NAMALWA (cell line): ENCODE results near the gene MICAL2.

ENCODE experiments used
- DNase-seq: peaks from one replicate; pipeline ENCODE4 v3.0.0-alpha.2; 2015; ENCODE audit warnings: low spot score

Gene MICAL2

DNA sequence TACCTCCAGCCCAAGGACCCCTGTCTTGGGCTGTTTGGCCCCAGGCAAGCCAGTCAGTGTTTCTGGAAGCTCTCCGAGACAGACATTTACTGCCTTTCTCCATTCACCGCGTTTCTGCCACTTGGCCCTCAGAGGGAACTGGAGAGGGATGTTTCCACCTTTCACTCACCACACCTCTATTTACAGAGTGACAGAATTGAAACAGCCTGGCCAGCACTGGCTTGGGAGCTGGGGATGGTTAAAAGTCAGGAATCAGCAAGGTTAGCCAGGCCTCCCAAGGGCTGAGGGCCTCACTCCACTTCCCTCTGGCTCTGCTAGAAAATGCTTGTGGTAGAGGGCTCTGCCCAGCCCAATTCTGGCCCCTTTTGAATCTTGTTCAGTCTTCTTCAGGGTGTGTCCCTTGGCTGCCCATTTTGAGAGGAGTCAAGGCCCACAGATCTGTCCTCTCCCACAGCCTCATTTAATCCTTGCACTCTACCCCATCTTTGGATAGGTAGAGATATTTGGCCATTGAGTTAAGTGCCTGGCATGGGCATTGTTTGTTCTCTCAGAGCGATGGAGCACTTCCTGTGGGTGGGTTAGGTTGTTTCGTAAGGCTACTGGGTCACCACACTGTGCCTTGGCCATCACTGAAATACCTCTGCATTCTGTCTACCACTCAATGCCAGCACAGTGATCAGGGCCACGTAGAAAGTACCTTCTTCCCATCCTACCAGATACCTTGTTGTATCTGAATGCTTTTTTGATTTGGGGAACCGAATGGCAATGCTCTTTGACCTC lies 119.2 kb downstream of the MICAL2 start:
- no peak for DNase-seq

DNA sequence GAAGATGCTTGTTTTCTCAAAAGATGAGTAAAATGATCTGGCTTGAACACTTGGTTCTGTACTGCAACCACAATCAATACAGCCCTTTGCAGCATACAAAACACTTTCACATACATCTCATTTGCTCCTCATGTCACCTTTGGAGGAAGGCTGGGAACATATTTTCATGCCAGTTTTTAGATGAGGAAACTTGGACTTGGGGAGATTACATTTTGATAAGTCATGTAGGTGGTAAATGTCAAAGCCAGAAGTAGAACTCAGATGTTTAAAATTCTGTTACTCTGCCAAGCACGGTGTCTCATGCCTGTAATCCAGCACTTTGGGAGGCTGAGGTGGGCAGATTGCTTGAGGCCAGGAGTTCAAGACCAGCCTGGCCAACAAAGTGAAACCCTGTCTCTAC lies 121.8 kb downstream of the MICAL2 start:
- no peak for DNase-seq

DNA sequence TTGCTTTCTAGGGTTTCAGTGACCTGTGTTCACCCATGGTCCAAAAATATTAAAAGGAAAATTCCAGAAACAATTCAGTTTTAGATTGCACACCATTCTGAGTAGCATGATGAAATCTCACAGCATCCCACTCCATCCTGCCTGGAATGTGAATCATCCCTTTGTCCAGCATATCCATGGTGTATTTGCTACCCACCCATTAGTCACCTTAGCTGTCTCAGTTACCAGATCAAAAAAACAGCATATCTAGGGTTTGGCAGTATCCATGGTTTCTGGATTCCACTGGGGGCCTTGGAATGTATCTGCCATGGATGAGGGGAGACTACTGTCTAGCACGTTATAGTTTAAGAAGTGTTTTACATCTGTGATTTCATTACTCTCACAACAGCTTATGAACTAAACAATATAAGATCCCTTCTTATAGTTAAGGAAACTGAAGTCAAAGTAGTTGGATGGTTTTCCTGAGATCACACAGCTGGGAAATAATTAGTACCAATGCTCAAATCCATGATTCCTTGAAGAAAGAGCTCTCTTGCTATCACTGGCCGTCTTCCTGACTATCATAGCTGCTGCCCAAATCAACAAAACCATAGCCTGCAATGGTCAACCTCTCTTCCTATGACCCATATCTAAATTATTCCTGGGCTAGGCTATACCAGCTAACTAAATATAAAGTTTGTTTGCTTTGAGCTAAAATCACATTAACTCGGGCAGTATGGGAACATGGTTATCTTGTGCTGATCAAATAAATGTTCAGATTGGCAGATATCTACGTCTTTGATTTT lies 122.6 kb downstream of the MICAL2 start:
- DNase-seq: no peak

DNA sequence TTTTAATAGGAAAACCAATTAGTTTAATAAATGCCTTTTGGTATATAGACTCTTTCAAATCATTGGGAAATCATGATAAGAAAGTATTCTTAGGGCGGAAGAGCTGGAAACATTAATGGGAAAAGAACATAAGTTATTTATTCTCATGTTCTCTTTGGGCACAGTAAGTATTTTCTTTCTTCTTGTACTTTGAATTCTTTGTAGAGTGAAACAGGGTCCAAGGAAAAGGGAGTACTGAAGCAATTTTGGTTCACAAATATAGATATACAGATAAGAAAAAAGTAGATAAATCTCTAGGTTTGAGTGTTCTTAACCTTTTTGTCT lies 123.2 kb downstream of the MICAL2 start:
- no peak for DNase-seq

DNA sequence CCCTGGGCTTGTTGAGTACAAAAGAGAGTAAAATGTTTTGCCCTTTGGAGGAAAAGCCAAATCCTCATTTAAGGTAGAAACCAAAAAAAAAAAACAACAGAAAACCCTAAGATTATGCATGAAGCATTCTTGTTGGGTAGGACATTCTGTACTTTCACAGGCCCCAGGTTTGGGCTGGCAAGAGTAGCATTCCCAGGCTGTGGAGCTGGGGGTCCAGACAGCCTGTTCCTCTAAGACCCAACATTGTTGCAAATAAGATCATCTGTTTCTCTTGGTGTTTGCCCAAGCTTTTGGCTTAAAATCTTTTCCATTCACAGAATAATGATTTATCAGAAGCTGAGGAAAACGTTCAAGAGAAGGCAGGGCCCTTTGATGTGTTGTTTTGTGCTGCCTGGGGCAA lies 123.8 kb downstream of the MICAL2 start:
- DNase-seq: no peak

DNA sequence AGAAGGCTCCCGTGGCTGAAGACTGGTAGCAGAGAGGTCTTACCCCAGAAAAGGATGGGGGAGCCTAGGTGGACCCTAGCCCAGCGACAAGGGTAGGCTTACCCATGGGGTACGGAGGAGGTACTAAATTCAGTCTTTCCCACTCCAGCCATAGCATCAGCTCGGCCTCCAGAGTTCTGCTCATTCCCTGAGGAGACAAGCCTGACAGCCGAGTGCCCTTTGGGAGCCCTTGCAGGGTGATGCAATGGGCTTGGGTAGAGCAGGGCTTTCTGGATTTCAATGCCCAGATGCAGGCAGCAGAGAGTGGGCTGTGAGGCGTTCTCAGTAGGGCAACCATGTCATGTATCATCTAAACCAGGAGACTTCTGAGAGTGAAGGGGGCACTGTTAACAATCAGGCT lies 124.7 kb downstream of the MICAL2 start:
- DNase-seq: no peak

DNA sequence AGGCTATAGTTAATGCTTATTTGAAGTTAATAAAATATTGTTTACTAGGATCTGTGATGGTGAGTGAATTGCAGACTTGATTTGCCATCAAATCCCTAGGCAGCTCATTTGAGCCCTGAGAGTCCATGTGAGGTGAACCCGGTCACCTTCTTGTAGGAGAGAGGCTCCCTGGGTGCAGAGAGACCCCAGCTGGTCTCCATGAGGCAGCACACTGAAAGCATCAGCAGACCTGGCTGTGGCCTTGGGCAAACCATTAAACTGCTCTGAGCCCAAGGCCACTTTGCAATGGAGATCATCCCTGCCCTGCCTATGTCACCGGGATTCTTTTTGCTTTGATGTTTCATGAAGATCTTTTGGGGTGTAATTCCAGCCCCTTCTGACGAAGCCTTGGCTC lies 125.2 kb downstream of the MICAL2 start:
- DNase-seq: no peak

DNA sequence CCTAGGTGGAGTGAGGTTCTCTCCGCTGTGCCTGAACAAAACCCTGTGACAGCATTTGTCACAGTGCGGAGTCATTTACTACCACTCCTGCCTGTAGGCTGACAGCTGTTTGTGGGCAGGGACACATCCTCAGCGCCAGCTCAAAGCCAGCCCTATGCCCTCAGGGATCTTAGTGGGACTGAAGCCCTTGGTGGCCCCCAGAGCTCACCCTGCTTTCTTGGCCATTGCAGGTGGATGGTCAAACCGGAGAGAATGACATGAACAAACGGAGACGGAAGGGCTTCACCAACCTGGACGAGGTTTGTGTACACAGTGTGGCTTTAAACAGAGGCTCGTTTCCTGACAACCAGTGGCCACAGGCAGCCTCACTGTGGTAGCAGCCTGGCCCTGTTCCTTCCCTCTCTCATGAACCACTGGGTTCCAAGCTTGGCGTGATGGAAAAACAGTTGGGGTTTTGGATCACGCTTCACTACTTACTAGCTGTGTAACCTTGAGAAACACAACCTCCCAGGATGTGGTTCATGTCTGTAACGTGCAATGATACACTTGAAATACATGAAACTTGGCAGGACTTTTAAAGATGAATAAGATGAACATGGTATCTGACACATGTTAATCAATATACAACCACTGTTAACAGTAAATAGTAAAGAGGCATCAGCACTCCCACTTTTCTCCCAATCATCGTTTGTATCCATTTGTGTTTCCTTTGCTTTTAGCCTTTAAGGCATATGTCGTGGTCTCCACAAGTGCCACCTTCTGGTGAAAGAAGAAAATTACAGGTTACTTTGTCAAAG lies 125.8 kb downstream of the MICAL2 start:
- peak; percentile 70 for DNase-seq

DNA sequence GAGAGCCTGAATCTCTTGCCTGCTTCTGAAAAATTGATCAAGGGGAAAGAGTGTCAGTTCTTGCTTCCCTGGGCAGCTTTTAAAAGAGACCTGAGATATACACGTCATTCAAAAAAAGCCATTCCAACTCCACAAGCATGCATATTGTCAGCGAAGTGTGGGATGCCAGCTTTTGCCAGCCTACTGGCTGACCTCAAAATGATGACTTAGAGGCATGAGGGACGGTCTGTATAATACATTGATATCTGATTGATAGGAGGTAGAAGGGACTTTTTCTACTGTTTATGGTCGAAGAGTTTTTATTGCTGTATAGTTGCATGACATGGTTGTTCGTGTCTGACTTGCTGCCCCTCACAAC lies 126.3 kb downstream of the MICAL2 start:
- DNase-seq: no peak

DNA sequence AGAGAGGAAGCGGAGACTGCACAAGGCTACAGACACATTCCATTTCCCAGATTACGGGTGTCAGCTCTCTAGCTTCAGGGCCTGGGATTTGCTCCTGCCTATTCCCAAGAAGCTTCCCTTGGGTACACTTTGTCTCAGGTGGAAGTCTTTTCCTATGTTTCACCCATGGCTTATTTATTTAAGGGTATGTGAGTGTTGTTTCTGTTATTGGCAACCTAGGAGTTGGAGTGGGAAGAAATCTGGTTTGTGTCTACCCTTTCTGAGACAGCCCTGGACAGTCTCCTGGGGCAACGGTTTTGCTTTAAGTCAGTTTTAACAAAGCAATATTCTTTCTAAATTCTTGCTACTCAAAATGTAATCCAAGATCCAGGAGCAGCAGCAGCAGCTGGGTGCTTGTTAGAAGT lies 127.0 kb downstream of the MICAL2 start:
- DNase-seq: no peak

DNA sequence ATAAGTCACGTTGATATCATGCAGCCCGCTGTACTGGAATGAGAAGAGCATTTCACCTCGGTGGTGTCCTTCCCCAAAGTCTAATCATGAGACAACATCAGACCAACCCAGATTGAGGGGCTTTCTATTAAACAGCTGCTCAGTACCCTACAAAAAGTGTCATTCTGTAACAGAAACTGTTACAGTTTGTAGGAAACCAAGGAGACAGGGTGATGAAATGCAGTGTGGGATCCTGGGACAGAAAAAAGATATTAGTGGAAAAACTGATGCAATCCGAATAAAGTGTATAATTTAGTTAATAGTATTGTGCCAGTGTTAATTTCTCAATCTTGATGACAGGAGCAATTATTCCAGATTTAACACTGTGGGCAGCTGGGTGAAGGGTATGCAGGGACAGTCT lies 128.0 kb downstream of the MICAL2 start:
- DNase-seq: no peak

DNA sequence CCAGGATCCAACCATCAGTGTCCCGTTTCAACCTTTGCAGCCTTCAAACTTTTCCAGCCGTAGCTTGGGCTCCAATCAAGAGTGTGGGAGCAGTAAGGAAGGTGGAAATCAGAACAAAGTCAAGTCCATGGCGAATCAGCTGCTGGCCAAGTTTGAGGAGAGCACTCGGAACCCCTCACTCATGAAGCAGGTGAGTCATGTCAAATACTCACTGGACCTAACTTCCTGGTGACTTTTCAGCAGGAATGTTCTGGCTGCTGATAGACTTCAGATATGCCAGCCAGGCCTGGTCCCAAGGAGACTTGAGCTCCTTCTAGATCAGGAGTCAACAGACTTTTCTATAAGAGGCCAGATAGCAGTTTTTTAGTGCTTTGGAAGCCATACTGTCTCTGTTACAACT lies 129.0 kb downstream of the MICAL2 start:
- DNase-seq: no peak

DNA sequence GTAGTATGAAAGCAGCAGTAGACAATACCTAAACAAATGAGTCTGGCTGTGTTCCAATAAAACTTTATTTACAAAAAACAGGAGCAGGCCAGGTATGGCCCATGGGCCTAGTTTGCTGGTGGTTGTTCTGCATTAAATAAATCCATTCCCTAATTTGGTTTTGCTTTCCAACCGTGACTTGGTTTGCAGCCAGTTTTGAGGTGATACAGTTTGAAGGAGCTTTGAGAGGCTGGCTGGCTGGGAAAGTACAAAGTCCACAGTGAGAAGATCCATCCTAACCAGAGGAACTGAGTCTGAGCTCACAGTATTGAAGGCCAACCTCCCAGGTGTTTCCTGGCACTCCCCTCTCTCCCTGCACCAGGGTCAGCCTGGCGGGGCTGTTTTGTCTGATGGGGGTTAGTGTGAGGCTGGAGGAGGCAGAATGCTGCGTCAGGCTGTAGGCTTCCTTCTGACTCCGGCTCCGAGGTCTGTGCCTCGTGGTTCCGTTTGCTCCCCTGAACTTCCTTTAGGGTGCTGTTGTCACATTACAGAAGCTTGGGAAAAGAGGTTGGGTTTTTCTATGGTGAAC lies 129.5 kb downstream of the MICAL2 start:
- no peak for DNase-seq

DNA sequence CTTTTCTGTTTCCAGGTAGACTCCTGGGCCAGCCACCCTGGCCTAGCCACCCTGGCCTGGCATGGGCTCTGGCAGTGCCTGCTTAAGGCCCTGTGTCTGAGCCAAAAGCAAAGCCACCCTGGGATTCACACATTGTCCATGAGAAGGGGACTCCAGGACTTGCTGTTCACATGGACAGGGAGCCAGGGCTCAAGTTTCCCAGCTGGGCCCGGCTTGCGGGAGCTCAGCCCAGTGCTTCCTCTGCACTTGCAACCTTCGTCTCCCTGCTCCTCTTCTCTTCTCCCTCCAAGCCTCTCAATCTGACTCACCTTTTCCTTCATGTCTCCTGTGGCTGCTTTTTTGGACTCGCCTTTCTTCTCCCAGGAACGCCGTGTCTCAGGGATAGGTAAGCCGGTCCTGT lies 130.3 kb downstream of the MICAL2 start:
- no peak for DNase-seq

DNA sequence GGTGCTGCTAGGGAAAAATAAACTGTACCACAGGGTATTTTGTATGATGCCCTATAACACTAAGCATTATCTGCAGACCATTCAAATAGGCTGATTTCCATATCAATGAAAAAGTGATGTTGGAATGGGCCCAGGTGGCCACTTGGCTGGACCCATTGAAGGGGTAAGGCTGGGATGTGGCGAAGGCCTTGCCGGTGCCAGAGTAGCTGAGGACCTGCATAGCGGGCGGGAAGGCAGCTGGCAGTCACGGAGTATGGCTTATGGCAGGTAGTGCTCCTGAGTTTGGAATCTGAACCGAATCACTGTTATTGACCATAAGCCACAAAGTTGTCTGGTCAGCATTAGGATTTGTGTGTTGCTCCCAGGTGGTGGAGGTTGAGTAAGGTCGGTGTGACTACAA lies 131.0 kb downstream of the MICAL2 start:
- DNase-seq: no peak

DNA sequence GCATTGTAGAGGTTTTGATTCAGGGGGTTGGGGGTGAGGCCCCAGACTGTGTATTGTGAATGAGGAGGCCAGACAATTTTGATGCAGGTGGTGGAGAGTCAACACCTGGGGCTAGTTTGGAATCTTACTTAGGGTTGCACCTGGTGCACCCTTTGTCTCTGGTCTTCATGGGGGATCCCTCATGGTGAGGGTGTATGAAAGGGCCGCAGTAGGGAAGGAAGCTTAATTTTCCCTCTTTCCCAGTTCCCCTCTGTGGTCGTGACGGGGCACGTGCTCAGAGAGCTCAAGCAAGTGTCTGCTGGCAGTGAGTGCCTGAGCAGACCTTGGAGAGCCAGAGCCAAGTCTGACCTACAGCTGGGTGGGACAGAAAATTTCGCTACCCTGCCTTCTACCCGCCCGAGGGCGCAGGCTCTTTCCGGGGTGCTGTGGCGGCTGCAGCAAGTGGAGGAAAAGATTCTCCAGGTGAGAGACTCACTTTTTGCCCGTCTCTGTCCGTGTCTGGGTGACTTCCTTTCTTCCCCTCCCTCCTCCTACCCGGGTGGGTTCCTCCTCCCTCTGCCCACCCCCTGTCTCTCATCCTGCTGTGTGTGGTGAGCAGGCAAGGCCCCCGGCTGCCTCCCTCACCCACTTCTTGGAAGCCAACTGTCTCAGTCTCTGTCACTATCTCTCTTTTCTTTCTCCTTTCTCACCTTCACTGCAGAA lies 131.7 kb downstream of the MICAL2 start:
- DNase-seq: no peak

DNA sequence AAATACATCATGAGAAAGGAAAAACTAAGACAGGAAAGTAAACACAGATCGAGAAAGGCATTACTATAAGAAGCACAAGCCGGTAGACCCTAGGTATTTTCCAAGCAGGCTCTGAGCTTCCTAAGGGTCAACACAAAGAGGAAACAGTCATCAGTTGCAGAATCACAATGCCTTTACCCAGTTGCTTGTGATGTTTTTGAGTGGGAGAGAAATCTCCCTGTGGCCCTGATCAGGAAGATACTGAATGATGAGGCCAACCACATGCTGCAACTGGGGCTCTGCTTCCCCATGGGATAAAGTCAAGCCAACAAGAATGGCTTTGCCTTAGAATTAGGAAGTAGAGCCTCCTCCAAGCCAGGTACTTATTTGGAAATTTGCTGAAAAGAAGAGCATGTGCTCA lies 132.6 kb downstream of the MICAL2 start:
- no peak for DNase-seq

DNA sequence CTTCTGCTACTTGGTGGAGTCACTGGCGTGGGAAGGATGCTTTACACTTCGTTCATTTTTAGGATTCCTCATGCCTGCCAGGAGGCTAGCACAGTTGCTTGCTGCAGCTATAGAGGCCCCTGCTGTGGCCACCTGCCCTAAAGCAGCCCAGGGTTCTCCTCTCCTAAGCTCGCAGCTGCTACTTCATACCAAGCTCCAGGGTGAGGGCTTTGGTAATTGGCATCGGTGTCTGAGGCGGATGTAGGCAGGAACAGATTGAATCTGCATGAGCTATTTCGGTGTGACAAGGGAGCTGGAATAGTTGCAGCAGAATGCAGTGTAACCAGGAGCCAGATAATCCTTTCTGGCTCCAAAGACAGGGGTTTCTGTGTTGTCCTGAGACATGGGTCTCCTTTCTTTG lies 133.1 kb downstream of the MICAL2 start:
- DNase-seq: no peak

DNA sequence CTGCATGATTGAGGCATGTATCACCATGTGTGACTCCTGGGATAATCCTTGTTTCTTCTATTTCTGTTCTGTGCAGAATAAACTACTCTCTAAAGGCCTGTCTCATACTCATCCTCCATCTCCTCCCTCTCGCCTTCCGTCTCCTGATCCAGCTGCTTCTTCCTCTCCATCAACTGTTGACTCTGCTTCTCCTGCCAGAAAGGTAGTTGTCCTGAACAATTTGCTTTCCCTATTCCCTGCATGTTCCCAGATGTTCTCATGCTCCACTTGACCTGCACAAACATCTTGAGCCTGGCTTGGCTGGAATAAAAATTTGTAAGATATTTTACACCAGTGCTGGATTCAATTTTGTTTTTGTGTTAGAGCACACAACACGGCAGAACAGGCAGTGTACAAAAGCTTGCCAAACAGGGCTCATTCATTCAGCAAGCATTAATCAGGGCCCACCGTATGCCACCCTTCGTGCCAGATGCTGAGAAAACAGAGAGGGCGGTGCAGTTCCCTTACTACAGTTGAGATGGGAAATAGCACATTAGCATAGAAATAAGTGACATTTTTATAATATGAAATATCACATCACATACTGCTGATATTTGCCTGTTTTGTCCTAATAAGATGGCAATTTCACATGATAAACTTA lies 133.6 kb downstream of the MICAL2 start:
- no peak for DNase-seq

DNA sequence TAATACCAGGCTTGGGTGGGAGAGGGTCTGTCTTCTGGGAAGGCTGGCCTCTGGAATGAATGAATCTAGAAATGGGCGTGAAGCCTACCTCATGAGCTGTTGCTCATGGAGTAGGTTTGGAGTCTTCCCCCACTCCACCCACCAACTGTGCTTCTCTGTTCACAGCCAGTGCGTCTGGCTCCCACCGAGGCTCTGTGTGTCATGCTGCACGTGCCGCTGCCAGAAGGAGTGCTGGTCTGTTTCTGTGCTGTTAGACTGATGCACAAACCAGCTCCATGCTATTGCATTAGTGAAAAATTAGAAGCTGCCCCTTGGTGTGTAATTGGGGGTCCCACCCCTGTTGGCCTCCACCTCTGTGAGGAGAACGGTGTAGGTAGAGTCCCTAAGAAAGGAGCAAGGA lies 134.7 kb downstream of the MICAL2 start:
- no peak for DNase-seq

DNA sequence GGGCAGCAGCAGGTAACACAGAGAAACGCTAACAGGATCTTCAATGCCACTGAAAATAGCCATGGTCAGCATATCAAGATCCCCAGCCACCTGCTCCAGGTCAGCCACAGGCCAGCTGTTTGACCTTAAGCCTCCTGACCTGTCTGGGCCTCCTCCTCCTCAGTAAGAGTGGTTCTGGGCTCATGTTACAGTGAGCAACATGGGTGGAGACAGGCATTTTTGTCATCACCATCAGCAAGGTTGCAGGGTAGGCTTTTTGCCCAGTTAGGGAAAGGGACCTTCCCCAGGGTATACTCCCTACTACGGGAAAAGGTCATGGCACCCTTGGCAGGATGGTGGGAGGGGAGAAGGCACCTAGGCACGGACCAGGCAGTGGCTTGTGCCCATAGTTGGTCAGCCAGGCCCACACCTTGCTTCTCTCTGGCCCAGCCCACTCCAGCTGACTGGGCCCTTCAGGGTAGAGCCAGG lies 135.2 kb downstream of the MICAL2 start:
- no peak for DNase-seq

DNA sequence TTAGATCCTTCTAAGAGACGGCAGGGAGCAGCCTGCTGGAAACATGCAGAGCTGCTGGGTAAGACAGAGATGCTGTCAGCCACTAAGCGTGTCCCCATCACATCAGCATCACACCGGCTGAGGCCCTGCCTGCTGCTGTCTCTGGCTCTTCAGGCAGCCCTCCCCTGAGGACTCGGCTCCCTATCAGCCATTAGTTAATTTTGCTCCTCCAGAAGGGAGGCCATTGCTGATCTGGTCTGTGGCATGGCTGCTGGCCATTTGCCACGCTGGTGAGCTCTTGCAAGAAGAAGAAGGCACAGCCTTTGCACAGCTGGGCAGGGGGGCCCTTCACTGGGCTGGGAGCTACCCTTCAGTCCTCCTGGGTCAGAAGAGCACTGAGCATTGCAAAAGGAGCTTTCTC lies 135.8 kb downstream of the MICAL2 start:
- DNase-seq: no peak
